HL-60/S4 (cell line): Measurements from ENCODE around the gene ASPHD1.
"Not testable (repeated sequence)": the region's sequence is repeated elsewhere in the genome, so short reads cannot be mapped to it uniquely, and the experiment has no call there.

Experiments
- in situ Hi-C: fragments of 300-500 bp; cut with MboI; formaldehyde crosslinking; loops from 2 replicates; pipeline ENCODE4 v1.14.3; 2022; ENCODE audit warnings: low sequenced_read_pairs

ASPHD1 gene

GRCh38 chr16:29906520-29907244 is 6.4 kb downstream of the ASPHD1 start:
- in situ Hi-C loops: no loop called here

- in situ Hi-C loops: no loop called here
These were observed 7.7 kb downstream of the ASPHD1 start for GRCh38 chr16:29907973-29908372.

- in situ Hi-C loops: no loop called here
These were observed 8.5 kb downstream of the ASPHD1 start for GRCh38 chr16:29908719-29909220.

DNA sequence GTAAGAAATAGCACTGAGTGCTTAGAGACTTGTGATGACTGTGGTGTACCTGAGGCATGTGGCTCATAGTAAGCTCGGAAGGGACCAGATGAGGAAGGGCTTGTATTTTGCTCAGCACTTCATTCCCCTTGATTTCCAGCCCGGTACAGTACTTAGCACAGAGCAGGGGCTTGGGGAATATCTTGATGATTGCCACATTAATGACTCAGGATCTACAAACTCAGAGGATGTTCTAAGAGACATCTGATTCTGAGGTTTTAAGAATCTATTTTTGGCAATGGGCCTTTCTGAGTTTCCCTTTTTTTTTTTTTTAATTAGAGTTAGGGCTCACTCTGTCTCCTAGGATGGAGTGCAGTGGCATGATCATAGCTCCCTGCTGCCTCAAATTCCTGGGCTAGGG is 9.1 kb downstream of the ASPHD1 start:
- in situ Hi-C loops: no loop called here

GRCh38 chr16:29909851-29910250 is 9.6 kb downstream of the ASPHD1 start:
- in situ Hi-C loops: not testable (repeated sequence)

GRCh38 chr16:29910819-29911675 is 10.8 kb downstream of the ASPHD1 start:
- in situ Hi-C loops: no loop called here

GRCh38 chr16:29911676-29912010 is 11.4 kb downstream of the ASPHD1 start:
- in situ Hi-C loops: no loop called here

GRCh38 chr16:29912087-29912486 is 11.8 kb downstream of the ASPHD1 start:
- in situ Hi-C loops: no loop called here

DNA sequence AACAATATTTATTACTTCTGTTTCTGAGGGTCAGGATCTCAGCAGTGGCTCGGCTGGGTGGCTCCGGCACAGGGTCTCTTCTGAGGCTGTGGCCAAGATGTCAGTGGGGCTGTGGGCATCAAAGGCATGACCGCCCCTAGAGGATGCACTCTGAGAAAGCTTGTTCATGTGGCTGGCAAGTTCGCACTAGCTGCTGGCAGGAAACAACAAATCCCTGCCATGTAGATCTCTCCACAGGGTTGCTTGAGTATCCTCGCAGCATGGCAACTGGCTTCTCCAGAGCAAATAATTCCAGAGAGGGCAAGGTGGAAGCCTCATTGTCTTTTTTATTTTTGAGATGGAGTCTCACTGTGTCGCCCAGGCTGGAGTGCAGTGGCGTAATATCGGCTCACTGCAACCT is 13.2 kb downstream of the ASPHD1 start:
- in situ Hi-C loops: no loop called here

DNA sequence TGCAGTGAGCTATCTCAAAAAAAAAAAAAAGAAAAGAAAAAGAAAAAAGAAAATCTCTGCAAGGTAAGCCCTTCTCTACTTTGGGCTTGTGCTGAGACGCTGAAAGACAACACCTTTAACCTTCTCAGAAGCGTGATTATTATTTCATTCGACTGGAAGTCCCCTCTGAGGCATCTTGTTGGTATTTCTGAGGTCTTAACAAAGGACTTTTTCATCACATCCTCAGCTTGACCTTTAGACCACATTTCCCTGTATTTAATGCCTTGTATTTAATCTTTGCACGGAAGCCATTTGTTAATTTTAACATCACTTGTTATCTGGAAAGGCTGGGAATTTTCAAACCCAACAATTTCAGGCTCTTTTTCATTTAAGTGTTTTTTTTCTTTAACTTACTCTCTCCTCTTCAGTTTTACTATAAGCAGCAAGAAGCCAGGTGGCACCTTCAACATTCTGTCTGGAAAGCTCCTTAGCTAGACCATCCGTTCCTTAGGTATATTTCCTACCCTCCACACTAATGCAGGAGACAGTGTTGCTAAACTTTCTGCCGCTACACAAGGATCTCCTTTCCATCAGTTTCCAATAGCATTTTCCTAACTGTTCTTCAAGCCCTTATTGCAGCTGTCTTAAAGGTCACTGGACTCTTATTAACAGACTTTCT is 15.4 kb downstream of the ASPHD1 start:
- in situ Hi-C loops: no loop called here

DNA sequence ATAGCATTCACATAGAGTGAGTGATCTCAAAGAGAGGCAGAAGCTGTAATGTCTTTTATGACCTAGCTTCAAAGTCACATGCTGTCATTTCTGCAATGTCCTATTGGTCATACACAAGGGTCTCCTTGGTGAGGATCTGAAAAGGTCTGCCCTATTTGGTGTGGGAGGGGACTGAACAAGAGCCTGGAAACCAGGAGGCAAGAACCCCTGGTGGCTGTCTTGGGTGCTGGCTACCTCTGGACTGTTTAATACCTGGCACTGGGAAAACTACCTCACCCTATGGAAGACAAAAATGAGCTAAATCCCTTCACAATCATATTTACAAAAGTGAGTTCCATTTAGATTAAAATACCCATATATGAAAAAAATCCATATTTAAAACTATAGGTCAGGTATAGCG is 16.7 kb downstream of the ASPHD1 start:
- in situ Hi-C loops: no loop called here

- in situ Hi-C loops: no loop called here
These were observed 20.2 kb downstream of the ASPHD1 start for GRCh38 chr16:29920288-29921033.

DNA sequence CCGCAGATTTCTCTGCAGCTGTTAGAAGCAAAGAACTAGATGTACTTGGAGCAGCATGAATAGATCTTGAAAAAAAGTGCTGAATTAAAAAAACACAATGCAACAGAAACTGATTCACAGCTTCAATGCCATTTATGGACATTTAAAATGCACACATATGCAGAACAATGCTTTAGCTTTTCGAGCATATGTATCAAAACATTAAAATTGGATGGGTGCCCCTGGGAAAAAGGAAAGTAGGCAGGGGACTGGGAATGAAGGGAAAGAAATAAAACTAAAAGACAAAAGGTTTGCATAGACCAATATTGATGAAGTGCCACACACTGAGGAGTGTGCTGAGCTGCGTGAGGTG is 20.7 kb downstream of the ASPHD1 start:
- in situ Hi-C loops: no loop called here

DNA sequence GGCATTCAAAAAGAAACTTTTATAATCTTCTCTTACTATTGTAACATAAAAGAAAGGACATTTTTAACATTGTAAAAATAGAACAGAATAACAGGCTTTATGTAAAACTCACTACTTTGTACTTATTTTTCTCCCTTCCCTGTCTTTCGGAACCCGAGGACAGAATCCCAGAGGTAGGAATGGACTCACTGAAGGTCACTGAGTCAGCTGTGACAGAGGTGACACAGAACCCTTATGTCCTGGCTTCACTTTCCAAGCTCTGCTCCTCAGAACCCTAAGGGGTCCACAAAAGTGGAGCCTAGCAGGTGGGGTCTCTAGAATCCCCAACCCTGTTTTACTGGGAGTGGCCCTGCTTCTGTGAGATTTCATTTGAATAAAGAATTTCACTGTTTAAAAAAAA is 22.0 kb downstream of the ASPHD1 start:
- in situ Hi-C loops: no loop called here

DNA sequence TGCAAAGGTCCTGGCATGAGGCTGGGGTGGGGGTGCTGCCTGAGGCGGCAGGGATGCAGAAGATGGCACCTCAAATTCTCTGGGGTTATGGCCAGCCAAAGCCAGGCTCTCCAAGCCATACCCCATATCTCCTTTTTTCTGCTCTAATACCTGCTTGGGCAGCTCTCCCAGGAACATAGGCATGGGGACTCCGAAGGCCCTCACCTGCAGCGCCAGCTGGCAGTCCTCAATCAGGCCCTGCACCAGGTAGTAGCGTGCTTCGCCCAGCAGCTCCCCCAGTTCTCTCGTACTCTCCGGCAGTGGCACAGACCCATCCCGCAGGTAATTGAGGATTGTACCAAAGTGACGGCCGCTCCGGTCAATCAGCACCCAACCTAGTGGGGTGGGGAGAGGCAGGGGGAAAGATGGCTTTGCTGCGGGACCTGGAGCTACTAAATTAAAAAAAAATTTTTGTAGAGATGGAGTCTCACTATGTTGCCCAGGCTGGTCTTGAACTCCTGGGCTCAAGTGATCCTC is 22.8 kb downstream of the ASPHD1 start:
- in situ Hi-C loops: no loop called here

DNA sequence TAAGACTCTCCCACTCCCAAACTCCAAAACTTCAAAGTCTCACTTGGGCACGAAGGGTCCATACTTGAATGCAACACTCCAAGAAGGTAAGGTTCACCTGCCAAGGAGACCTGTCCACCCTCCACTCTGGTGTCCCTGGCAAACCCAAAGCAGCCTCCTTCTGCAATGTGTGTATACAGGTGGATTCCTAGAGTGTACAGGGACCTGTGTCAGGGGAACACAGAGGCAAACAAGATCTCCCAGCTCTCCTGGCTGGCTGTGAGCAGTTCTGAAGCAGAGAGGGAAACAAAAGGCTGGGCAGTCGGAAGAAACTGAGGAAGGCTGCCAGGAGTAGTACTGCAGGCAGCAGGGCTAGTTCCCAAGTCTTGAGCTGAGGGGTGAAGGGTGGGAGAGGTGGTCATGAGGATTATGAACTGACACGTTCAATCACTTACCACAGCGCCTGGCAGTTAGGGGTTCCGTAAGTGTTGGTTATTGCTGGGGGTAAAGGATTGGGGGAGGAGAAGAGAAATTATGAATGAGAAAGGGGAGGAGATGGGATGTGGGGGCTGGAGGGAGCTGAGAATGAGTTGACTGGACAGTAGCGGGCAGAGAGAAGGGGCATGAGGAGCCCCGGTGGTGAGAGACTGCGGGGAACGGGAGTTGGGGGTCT is 24.9 kb downstream of the ASPHD1 start:
- in situ Hi-C loops: no loop called here

DNA sequence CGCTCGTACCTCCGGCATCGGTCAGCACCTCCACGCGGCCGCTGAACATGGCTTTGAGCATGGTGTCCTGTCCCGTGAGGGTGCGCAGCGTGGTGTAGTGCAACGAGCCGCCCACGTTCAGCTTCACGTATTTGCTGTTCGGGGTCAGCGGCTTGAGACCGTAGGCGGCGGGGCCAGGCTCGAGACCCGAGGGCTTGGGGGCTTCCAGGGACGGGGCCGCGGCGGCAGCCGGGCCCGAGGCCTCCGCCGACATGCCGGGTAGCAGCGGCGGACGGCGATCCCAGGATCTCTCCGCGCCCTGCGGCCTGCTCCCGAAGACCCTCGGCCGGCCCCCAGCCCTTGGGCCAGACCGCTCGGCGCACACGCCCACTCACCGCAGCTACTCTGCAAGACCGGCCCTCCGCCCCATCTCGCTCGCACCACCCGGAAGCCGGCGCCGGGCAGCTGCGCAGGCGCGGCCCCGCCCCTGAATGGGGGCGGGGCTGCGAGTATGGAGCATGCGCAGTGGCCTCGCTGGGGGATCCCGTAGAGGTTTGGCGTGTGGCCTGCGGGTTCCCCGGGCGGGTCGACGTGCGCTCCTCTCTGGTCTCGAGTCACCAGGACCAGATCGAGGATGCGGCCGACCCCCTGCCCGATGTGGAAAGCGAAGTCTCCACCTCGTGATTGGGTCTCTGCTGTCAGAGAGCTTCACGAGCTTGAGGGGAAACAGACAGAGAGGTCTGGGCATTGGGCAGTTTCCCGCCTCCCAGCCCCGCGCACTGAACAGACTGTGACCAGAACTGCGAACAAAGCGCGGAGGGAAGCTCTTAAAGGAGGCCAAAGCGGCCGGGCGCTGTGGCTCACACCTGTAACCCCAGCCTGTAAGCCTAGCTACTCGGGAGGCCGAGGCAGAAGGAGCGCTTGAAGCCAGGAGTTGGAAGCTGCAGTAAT is 25.8 kb downstream of the ASPHD1 start, which contains the start of gene KCTD13:
KCTD13 (minus strand) TSS at position 446 of the 930 bp plus-strand sequence; CDS start at position 253, 193 bp downstream.
- in situ Hi-C loops: no loop called here

- in situ Hi-C loops: no loop called here
These were observed 26.4 kb downstream of the ASPHD1 start for GRCh38 chr16:29926711-29927052.
